Activated CD8-positive, alpha-beta T cell treated with anti-CD3 and anti-CD28 coated beads for 36 hours (primary cell): ENCODE data around the gene GREB1L. TPM values are rescaled to one million over a fixed set of nuclear protein-coding genes. Genes with fewer than 3 reads are reported as not detected.

Experiments
- ATAC-seq: fragments of 200-7000 bp; cut with Tn5 transposase; one replicate; pipeline ENCODE4 v1.10.0; 2021; ENCODE audit warnings: mild to moderate bottlenecking, moderate library complexity
- CTCF ChIA-PET: fragments of 350-600 bp; sonication (Branson Sonifier 250); formaldehyde crosslinking; loops from one replicate; lab custom pipeline; 2021; ENCODE audit warnings: antibody characterized with exemption; lab: Charles Lee
- POLR2A ChIA-PET: fragments of 350-600 bp; sonication (Branson Sonifier 250); formaldehyde crosslinking; loops from one replicate; lab custom pipeline; 2021; ENCODE audit warnings: antibody characterized with exemption; lab: Charles Lee
- DNase-seq: peaks from one replicate; pipeline ENCODE4 v3.0.0-alpha.2; 2020
- H3K27ac Mint-ChIP-seq: one replicate; pipeline ENCODE4 v1.8.0; 2021; ENCODE audit warnings: mild to moderate bottlenecking, mixed read lengths
- H3K27me3 Mint-ChIP-seq: one replicate; pipeline ENCODE4 v1.8.0; 2021; ENCODE audit warnings: mixed read lengths
- H3K36me3 Mint-ChIP-seq: one replicate; pipeline ENCODE4 v1.8.0; 2021; ENCODE audit warnings: low read depth, mixed read lengths
- H3K4me1 Mint-ChIP-seq: one replicate; pipeline ENCODE4 v1.8.0; 2021; ENCODE audit warnings: low read depth, mixed read lengths
- H3K4me3 Mint-ChIP-seq: one replicate; pipeline ENCODE4 v1.8.0; 2021; ENCODE audit warnings: mild to moderate bottlenecking, moderate library complexity, mixed read lengths
- H3K9me3 Mint-ChIP-seq: one replicate; pipeline ENCODE4 v1.8.0; 2021; ENCODE audit warnings: mixed read lengths
- intact Hi-C: fragments of 100-400 bp; cut with micrococcal nuclease; formaldehyde crosslinking; loops from one replicate; pipeline ENCODE4 v1.10.0; 2022
- total RNA-seq, 2 experiments: library from RNA; stranded (reverse); gene quantifications; one replicate each; pipeline ENCODE4 v1.2.3, GENCODE V29; 2021
- TF ChIP-seq, protein P1 (sequence below): fragments of 200-600 bp; IDR thresholded peaks from one replicate; pipeline ENCODE4 v1.8.0; 2022; ENCODE audit warnings: antibody characterized with exemption, mild to moderate bottlenecking

GREB1L gene
- total RNA-seq, 2 experiments from 2014 or later = not detected

DNA sequence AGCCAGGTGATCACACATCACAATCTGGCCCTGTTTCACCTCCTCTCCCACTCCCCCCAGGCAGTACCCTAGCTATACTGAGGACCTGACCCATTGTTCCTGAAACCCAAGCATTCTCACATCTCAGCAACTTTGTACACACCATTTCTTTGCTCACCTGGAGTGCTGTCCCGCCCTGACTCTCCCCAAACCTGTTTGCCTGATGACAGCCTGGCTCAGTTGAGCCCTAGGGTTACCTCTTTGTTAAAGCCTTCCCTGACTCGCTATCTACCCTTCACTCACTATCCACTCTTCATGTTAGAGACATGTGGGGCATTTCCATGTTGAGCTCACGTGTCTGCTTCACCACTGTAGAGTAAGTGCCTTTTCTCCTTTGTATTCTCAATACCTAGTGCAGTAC, 49.1 kb downstream of the GREB1L start:
- Mint-ChIP-seq H3K27me3 (peaks cover 13% of the 10 kb centered on the region), H3K4me1 (no peaks in the 10 kb centered on the region), H3K27ac (no peak overlapping the region), H3K36me3 (no peaks in the 10 kb centered on the region), H3K4me3 (no peak overlapping the region), H3K9me3 (no peaks in the 10 kb centered on the region)
- intact Hi-C loops = loop anchor here (10.0 kb wide), 1 partner anchor 64 kb away; no protein-coding TSS in a partner anchor
- no peak for DNase-seq
- ChIA-PET CTCF (no interaction called here), POLR2A (no interaction called here)
- no peak for ATAC-seq
- TF ChIP-seq, protein P1, sequence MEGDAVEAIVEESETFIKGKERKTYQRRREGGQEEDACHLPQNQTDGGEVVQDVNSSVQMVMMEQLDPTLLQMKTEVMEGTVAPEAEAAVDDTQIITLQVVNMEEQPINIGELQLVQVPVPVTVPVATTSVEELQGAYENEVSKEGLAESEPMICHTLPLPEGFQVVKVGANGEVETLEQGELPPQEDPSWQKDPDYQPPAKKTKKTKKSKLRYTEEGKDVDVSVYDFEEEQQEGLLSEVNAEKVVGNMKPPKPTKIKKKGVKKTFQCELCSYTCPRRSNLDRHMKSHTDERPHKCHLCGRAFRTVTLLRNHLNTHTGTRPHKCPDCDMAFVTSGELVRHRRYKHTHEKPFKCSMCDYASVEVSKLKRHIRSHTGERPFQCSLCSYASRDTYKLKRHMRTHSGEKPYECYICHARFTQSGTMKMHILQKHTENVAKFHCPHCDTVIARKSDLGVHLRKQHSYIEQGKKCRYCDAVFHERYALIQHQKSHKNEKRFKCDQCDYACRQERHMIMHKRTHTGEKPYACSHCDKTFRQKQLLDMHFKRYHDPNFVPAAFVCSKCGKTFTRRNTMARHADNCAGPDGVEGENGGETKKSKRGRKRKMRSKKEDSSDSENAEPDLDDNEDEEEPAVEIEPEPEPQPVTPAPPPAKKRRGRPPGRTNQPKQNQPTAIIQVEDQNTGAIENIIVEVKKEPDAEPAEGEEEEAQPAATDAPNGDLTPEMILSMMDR = no peak

DNA sequence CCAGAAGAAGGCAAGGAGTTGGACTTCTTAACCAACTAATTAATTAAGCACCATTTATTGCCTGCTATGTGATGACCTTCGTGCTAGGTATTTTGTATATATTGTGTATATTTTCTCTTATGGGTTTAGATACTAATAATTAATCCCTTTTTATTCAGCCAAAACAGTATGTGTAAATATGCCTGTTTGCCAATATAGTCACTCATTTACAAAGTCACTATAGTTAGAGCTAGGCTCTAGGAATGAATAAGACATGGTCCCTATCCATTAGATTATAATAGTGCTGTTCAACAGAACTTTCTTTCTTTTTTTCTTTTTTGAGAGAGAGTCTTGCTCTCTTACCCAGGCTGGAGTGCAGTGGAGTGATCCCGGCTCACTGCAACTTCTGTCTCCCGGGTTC, 51.4 kb downstream of the GREB1L start:
- Mint-ChIP-seq H3K27me3 (peaks cover 12% of the 10 kb centered on the region), H3K27ac (no peak overlapping the region), H3K4me3 (no peak overlapping the region), H3K9me3 (no peaks in the 10 kb centered on the region), H3K36me3 (no peaks in the 10 kb centered on the region), H3K4me1 (no peaks in the 10 kb centered on the region)
- TF ChIP-seq, protein P1 = no peak
- ATAC-seq (no peak), DNase-seq (no peak)
- CTCF ChIA-PET = no interaction called here
- intact Hi-C loops = loop anchor here (10.0 kb wide), 1 partner anchor 61 kb away; no protein-coding TSS in a partner anchor
- POLR2A ChIA-PET = no interaction called here

DNA sequence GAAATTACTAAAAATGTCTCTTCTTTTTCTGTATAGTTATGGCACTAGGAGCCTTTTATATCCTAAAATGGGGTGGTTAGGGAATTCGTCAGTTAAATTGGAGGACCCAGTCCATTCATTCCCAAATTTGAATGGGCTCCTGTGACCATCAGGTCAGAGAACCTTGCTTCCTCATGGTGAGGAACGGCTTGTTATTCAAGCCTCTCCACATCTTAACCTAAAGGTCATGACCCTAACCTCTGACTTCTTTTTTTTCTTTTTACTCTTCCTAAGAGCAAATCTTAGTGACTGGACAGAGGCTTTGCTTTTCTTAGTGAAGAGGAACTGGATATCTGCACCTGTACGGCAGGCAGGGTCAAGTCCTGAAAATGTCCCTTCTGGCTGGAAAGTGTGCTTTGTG, 53.1 kb downstream of the GREB1L start:
- peaks cover 12% of the 10 kb centered on the region for H3K27me3 Mint-ChIP-seq
- CTCF ChIA-PET = no interaction called here
- H3K4me3 Mint-ChIP-seq = no peak overlapping the region
- no peak overlapping the region for H3K27ac Mint-ChIP-seq
- POLR2A ChIA-PET = no interaction called here
- TF ChIP-seq, protein P1 = no peak
- H3K36me3 Mint-ChIP-seq = no peaks in the 10 kb centered on the region
- intact Hi-C loops = loop anchor here (10.0 kb wide), 1 partner anchor 60 kb away; no protein-coding TSS in a partner anchor
- DNase-seq = no peak
- H3K9me3 Mint-ChIP-seq = no peaks in the 10 kb centered on the region
- H3K4me1 Mint-ChIP-seq = no peaks in the 10 kb centered on the region
- no peak for ATAC-seq

DNA sequence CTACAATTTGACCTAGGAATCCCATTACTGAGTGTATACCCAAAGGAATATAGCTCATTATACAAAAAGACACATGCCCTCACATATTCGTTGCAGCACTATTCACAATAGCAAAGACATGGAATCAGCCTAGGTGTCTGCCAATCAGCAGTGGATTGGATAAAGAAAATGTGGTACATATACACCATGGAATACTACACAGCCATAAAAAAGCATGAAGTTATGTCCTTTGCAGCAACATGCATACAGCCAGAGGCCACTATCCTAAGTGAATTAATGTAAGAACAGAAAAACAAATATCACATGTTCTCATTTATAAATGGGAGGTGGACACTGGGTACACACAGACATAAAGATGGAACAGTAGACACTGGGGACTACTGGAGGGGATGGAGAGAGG, 54.0 kb downstream of the GREB1L start:
- H3K27me3 Mint-ChIP-seq = peaks cover 12% of the 10 kb centered on the region
- no peak overlapping the region for H3K4me3 Mint-ChIP-seq
- no peaks in the 10 kb centered on the region for H3K4me1 Mint-ChIP-seq
- intact Hi-C loops = loop anchor here (10.0 kb wide), 1 partner anchor 59 kb away; no protein-coding TSS in a partner anchor
- H3K27ac Mint-ChIP-seq = no peak overlapping the region
- DNase-seq = no peak
- no peaks in the 10 kb centered on the region for H3K9me3 Mint-ChIP-seq
- no peak for ATAC-seq
- H3K36me3 Mint-ChIP-seq = no peaks in the 10 kb centered on the region
- ChIA-PET CTCF (no interaction called here), POLR2A (no interaction called here)
- TF ChIP-seq, protein P1 = no peak

DNA sequence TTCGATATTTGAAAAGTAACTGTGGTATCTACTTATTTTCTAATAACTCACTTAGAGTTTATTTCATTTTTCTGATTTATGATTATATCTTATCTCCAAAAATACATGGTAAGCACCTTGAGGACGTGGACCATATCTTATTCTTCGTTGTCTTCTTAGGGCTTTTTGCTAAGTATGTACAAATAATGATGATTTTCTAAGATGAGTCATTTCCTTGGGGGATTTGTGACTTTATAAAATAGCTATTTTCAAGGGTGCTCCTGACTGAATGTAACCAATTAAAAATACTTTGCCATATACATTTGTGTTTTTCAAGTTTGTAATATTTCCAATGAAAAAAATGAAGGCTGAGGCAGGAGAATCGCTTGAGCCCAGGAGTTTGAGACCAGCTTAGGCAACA, 56.3 kb downstream of the GREB1L start:
- TF ChIP-seq, protein P1 = no peak
- Mint-ChIP-seq H3K9me3 (no peaks in the 10 kb centered on the region), H3K27ac (no peak overlapping the region), H3K27me3 (peaks cover 11% of the 10 kb centered on the region), H3K36me3 (no peaks in the 10 kb centered on the region), H3K4me1 (no peaks in the 10 kb centered on the region), H3K4me3 (no peak overlapping the region)
- no peak for ATAC-seq
- intact Hi-C loops = loop anchor here (10.0 kb wide), 1 partner anchor 56 kb away; no protein-coding TSS in a partner anchor
- CTCF ChIA-PET = interaction anchor here (0.9 kb wide), 1 partner anchor 9 kb away, joined by 3 read pairs; no protein-coding TSS in a partner anchor
- DNase-seq = no peak
- POLR2A ChIA-PET = no interaction called here
